ENCODE measurements around the gene TRIM14. TPM values are rescaled to one million over a fixed set of nuclear protein-coding genes. Genes with fewer than 3 reads are reported as not detected.

The TRIM14 gene
- total RNA-seq, 1 donor from 2014 or later, result 9.4 TPM

DNA sequence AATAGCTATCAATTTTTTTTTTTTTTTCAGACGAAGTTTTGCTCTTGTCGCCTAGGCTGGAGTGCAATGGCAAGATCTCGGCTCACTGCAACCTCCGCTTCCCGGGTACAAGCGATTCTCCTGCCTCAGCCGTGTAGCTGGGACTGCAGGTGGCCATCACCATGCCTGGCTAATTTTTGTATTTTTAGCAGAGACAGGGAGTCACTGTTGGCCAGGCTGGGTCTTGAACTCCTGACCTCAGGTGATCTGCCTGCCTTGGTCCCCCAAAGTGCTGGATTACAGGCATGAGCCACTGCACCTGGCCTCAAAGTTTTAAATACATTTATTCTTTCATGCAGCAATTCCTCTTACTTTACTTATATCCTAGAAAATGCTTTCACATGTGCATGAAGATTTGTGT, 17.6 kb downstream of the TRIM14 start:
- TF ChIP-seq, protein P1, sequence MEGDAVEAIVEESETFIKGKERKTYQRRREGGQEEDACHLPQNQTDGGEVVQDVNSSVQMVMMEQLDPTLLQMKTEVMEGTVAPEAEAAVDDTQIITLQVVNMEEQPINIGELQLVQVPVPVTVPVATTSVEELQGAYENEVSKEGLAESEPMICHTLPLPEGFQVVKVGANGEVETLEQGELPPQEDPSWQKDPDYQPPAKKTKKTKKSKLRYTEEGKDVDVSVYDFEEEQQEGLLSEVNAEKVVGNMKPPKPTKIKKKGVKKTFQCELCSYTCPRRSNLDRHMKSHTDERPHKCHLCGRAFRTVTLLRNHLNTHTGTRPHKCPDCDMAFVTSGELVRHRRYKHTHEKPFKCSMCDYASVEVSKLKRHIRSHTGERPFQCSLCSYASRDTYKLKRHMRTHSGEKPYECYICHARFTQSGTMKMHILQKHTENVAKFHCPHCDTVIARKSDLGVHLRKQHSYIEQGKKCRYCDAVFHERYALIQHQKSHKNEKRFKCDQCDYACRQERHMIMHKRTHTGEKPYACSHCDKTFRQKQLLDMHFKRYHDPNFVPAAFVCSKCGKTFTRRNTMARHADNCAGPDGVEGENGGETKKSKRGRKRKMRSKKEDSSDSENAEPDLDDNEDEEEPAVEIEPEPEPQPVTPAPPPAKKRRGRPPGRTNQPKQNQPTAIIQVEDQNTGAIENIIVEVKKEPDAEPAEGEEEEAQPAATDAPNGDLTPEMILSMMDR (IDR thresholded peaks at IDR 0.05; ENCODE audit: insufficient read depth, low read length, poor library complexity, severe bottlenecking), result no peak
- H3K4me3 ChIP-seq (ENCODE audit: low read depth, low read length), result no peak overlapping the region
- H3K36me3 ChIP-seq (ENCODE audit: control insufficient read depth, insufficient read depth, low read length), result no peaks in the 10 kb centered on the region
- no peak for DNase-seq (ENCODE audit: low read depth)
- H3K27me3 ChIP-seq (ENCODE audit: control insufficient read depth, insufficient read depth, low read length), result no peaks in the 10 kb centered on the region

DNA sequence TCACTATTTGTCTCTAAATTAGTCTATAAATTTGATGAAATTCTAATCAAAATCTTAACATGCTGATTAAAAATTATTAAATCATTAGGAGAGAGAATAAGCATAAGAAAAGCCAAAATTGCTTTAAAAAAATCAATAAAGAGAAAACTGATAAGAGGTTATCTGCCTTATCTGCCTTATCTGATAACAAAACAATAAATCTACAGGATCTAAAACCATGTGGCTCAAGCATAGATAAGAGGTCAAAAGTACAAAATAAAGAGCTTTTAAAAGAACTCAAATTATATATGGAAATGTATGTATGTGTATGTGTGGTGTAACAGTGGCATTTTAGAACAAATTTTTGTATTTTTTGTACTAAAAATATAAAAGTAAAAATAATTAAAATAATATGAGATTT, 18.6 kb downstream of the TRIM14 start:
- Histone ChIP-seq H3K4me3 (ENCODE audit: low read depth, low read length) (no peak overlapping the region), H3K36me3 (ENCODE audit: control insufficient read depth, insufficient read depth, low read length) (no peaks in the 10 kb centered on the region), H3K27me3 (ENCODE audit: control insufficient read depth, insufficient read depth, low read length) (no peaks in the 10 kb centered on the region)
- no peak for DNase-seq (ENCODE audit: low read depth)
- TF ChIP-seq, protein P1 (IDR thresholded peaks at IDR 0.05; ENCODE audit: insufficient read depth, low read length, poor library complexity, severe bottlenecking), result no peak

GRCh38 chr9:98099898-98100297, 19.1 kb downstream of the TRIM14 start:
- TF ChIP-seq, protein P1 (IDR thresholded peaks at IDR 0.05; ENCODE audit: insufficient read depth, low read length, poor library complexity, severe bottlenecking), result no peak
- Histone ChIP-seq H3K4me3 (ENCODE audit: low read depth, low read length) (no peak overlapping the region), H3K27me3 (ENCODE audit: control insufficient read depth, insufficient read depth, low read length) (no peaks in the 10 kb centered on the region), H3K36me3 (ENCODE audit: control insufficient read depth, insufficient read depth, low read length) (no peaks in the 10 kb centered on the region)
- DNase-seq (ENCODE audit: low read depth), result no peak

GRCh38 chr9:98099346-98099745, 19.7 kb downstream of the TRIM14 start:
- H3K36me3 ChIP-seq (ENCODE audit: control insufficient read depth, insufficient read depth, low read length), result no peaks in the 10 kb centered on the region
- DNase-seq (ENCODE audit: low read depth), result no peak
- no peak overlapping the region for H3K4me3 ChIP-seq (ENCODE audit: low read depth, low read length)
- TF ChIP-seq, protein P1 (IDR thresholded peaks at IDR 0.05; ENCODE audit: insufficient read depth, low read length, poor library complexity, severe bottlenecking), result no peak
- no peaks in the 10 kb centered on the region for H3K27me3 ChIP-seq (ENCODE audit: control insufficient read depth, insufficient read depth, low read length)

GRCh38 chr9:98097836-98098235, 21.2 kb downstream of the TRIM14 start:
- H3K4me3 ChIP-seq (ENCODE audit: low read depth, low read length), result no peak overlapping the region
- no peaks in the 10 kb centered on the region for H3K36me3 ChIP-seq (ENCODE audit: control insufficient read depth, insufficient read depth, low read length)
- H3K27me3 ChIP-seq (ENCODE audit: control insufficient read depth, insufficient read depth, low read length), result no peaks in the 10 kb centered on the region
- DNase-seq (ENCODE audit: low read depth), result no peak
- TF ChIP-seq, protein P1 (IDR thresholded peaks at IDR 0.05; ENCODE audit: insufficient read depth, low read length, poor library complexity, severe bottlenecking), result no peak

GRCh38 chr9:98096091-98096490, 22.9 kb downstream of the TRIM14 start:
- no peak overlapping the region for H3K4me3 ChIP-seq (ENCODE audit: low read depth, low read length)
- TF ChIP-seq, protein P1 (IDR thresholded peaks at IDR 0.05; ENCODE audit: insufficient read depth, low read length, poor library complexity, severe bottlenecking), result no peak
- no peaks in the 10 kb centered on the region for H3K27me3 ChIP-seq (ENCODE audit: control insufficient read depth, insufficient read depth, low read length)
- DNase-seq (ENCODE audit: low read depth), result no peak
- H3K36me3 ChIP-seq (ENCODE audit: control insufficient read depth, insufficient read depth, low read length), result no peaks in the 10 kb centered on the region
